Mammary epithelial cell (primary cell): Measurements from ENCODE around the gene RBP5.

Source experiments
- EZH2 ChIP-seq: IDR thresholded peaks from 2 replicates; pipeline ENCODE4 v1.6.1; 2012; ENCODE audit warnings: low read length, inconsistent platforms, borderline replicate concordance
- TF ChIP-seq, protein P1 (sequence below), 2 donors: IDR thresholded peaks in 1 of 2; conservative IDR thresholded peaks in 1 of 2; 2 replicates each; pipeline ENCODE4 v1.5.1; 2011 to 2012; ENCODE audit warnings: inconsistent platforms in 2 of 2, low read length in 2 of 2, mild to moderate bottlenecking in 2 of 2, control low read depth in 1 of 2, low read depth in 1 of 2; ENCODE audit not compliant: insufficient read depth in 1 of 2; ENCODE audit errors: extremely low read depth in 1 of 2

DNA sequence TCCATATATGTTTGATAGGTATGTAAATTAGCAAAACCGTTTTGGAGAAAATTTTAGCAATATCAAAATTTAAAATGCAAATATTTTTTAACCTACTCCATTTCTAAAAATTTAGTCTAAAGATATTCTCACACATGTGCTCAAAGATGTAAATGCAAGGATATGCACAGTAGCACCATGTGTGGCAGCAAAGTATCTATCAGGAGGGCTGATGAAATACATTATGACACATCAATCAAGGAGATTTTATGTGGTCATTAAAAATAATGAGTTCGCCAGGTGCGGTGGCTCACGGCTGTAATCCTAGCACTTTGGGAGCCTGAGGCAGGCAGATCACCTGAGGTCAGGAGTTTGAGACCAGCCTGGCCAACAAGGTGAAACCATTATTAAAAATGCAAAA is 28.4 kb downstream of the RBP5 start:
- TF ChIP-seq, protein P1, sequence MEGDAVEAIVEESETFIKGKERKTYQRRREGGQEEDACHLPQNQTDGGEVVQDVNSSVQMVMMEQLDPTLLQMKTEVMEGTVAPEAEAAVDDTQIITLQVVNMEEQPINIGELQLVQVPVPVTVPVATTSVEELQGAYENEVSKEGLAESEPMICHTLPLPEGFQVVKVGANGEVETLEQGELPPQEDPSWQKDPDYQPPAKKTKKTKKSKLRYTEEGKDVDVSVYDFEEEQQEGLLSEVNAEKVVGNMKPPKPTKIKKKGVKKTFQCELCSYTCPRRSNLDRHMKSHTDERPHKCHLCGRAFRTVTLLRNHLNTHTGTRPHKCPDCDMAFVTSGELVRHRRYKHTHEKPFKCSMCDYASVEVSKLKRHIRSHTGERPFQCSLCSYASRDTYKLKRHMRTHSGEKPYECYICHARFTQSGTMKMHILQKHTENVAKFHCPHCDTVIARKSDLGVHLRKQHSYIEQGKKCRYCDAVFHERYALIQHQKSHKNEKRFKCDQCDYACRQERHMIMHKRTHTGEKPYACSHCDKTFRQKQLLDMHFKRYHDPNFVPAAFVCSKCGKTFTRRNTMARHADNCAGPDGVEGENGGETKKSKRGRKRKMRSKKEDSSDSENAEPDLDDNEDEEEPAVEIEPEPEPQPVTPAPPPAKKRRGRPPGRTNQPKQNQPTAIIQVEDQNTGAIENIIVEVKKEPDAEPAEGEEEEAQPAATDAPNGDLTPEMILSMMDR (conservative IDR thresholded peaks at IDR 0.05 in 1 of 2, IDR thresholded peaks at IDR 0.05 in 1 of 2; ENCODE audit: extremely low read depth in 1 of 2, insufficient read depth in 1 of 2, low read depth in 1 of 2, low read length in 2 of 2): no peak
- no peak for TF ChIP-seq EZH2
